K562 (cell line): ENCODE measurements around the gene HLA-DOA. TPM values are rescaled to one million over a fixed set of nuclear protein-coding genes. Genes with fewer than 3 reads are reported as not detected.

Experiments
- AFF4 ChIP-seq: sonication (generic); formaldehyde crosslinking; IDR thresholded peaks from 2 replicates; pipeline ENCODE4 v1.8.0; 2023; ENCODE audit warnings: mild to moderate bottlenecking, missing genetic modification reagents
- ATF7 ChIP-seq: fragments of 450-650 bp; IDR thresholded peaks from 2 replicates; pipeline ENCODE4 v1.7.1; 2014; ENCODE audit warnings: mild to moderate bottlenecking, moderate library complexity
- CCAR2 ChIP-seq: fragments of 200-400 bp; formaldehyde crosslinking; IDR thresholded peaks from 2 replicates; pipeline ENCODE4 v1.6.1; 2017; ENCODE audit warnings: mild to moderate bottlenecking, low read depth, low read length
- ESRRA ChIP-seq: fragments of 450-650 bp; IDR thresholded peaks from 2 replicates; pipeline ENCODE4 v1.6.1; 2014; ENCODE audit warnings: low read depth, mild to moderate bottlenecking, moderate library complexity, borderline replicate concordance
- ETV1 ChIP-seq: fragments of 450-650 bp; conservative IDR thresholded peaks from 2 replicates; pipeline ENCODE4 v1.6.1; 2016; ENCODE audit warnings: missing genetic modification characterization, control low read depth, low read depth, missing compliant biosample characterization
- ETV6 ChIP-seq, 3 experiments: fragments of 150-350 bp in 1 of 3; sonication (generic) in 1 of 3; formaldehyde crosslinking in 1 of 3; IDR thresholded peaks; 2 replicates each; pipeline versions ENCODE4 v1.6.1 to v1.8.0; 2014 to 2022; ENCODE audit warnings: borderline replicate concordance in 2 of 3, low read depth in 2 of 3, antibody characterized with exemption in 1 of 3, low read length in 1 of 3, mild to moderate bottlenecking in 1 of 3, missing genetic modification reagents in 1 of 3
- FOXM1 ChIP-seq, 2 experiments: fragments of 450-650 bp in 1 of 2; sonication (generic) in 1 of 2; formaldehyde crosslinking in 1 of 2; IDR thresholded peaks; 2 replicates each; pipeline versions ENCODE4 v1.6.1 to v1.9.0; 2017 to 2022; ENCODE audit warnings: low read depth in 2 of 2, mild to moderate bottlenecking in 2 of 2, missing genetic modification reagents in 1 of 2, moderate library complexity in 1 of 2
- HDAC2 ChIP-seq: fragments of 450-650 bp; IDR thresholded peaks from 2 replicates; pipeline ENCODE4 v1.6.1; 2016; ENCODE audit warnings: mild to moderate bottlenecking
- HMGN3 ChIP-seq: IDR thresholded peaks from 2 replicates; pipeline ENCODE4 v1.6.1; 2011; ENCODE audit warnings: borderline replicate concordance, low read depth, mild to moderate bottlenecking, mixed read lengths, low read length; ENCODE audit not compliant: insufficient read length; ENCODE audit errors: extremely low read depth
- RBFOX2 ChIP-seq: fragments of 200-400 bp; formaldehyde crosslinking; IDR thresholded peaks from 2 replicates; pipeline ENCODE4 v1.6.1; 2017; ENCODE audit warnings: low read depth, mild to moderate bottlenecking, low read length, moderate library complexity
- REST ChIP-seq, 2 experiments: fragments of 450-650 bp; formaldehyde crosslinking in 1 of 2; IDR thresholded peaks; 2 replicates each; pipeline versions ENCODE4 v1.4.0 to v1.6.1; 2014 to 2020; ENCODE audit warnings: mild to moderate bottlenecking in 2 of 2, borderline replicate concordance in 1 of 2, low read depth in 1 of 2
- SMARCE1 ChIP-seq: fragments of 450-650 bp; IDR thresholded peaks from 2 replicates; pipeline ENCODE4 v1.7.1; 2016; ENCODE audit warnings: mild to moderate bottlenecking
- ZFP36 ChIP-seq: fragments of 150-350 bp; IDR thresholded peaks from 2 replicates; pipeline ENCODE4 v1.6.1; 2018; ENCODE audit warnings: low read length, low read depth; ENCODE audit not compliant: partially characterized antibody
- polyA plus RNA-seq, 8 experiments: library from polyadenylated mRNA; depleted of rRNA in 4 of 8; stranded (reverse) in 5 of 8; unstranded in 3 of 8; fragments of >200 nt; fragmentation: Nextera tagmentation in 2 of 8; fragmentation: Illumina TruSeq in 1 of 8; extraction: Ambion mirVana in 2 of 8; extraction: Trizol in 1 of 8; gene quantifications; 2 replicates each; pipeline versions ENCODE4 v1.2.1 to v1.2.3, GENCODE V29; 2011 to 2014; ENCODE audit warnings: inconsistent platforms in 1 of 8, missing spikeins in 1 of 8
- total RNA-seq, 7 experiments: library from RNA; depleted of rRNA in 6 of 7; stranded (reverse); fragments of >200 nt in 6 of 7; fragmentation: Illumina TruSeq in 2 of 7; extraction: Trizol in 2 of 7; gene quantifications; 2 replicates each; pipeline versions ENCODE4 v1.2.1 to v1.2.3, GENCODE V29; 2011 to 2021; ENCODE audit warnings: low replicate concordance in 1 of 7

Gene HLA-DOA
- total and polyA plus RNA-seq, 9 of the 15 experiments (the other 6 are each of a cell fraction or from before 2014, with no cell fraction given), result 0.07 TPM; not detected in 8

- TF ChIP-seq ESRRA (peak; percentile 52; the same call in 1 of the 2 replicates), REST (IDR thresholded peaks at IDR 0.05; ENCODE audit: borderline replicate concordance) (no peak; the same call in 1 of the 2 replicates), REST (CRISPR knock-in tag; IDR thresholded peaks at IDR 0.05; ENCODE audit: low read depth) (peak; percentile 29; the same call in 1 of the 2 replicates), CCAR2 (peak; percentile 91; the same call in 1 of the 2 replicates), ETV6 (IDR thresholded peaks at IDR 0.05; ENCODE audit: borderline replicate concordance in 1 of 2, low read depth in 2 of 2, low read length in 1 of 2) (0 out of 4 replicates have a peak, but pooled peaks of 1 of the 2 experiments have one; percentile 12), ETV6 (CRISPR knock-in tag; IDR thresholded peaks at IDR 0.05; ENCODE audit: borderline replicate concordance) (no peak; the same call in 1 of the 2 replicates), ZFP36 (peak; percentile 26), ETV1 (tag) (peak; percentile 28; the same call in 1 of the 2 replicates), HDAC2 (peak; percentile 76), AFF4 (CRISPR knock-in tag) (peak; percentile 97; the same call in 1 of the 2 replicates), ATF7 (peak; percentile 100), HMGN3 (peak; percentile 28), FOXM1 (IDR thresholded peaks at IDR 0.05; ENCODE audit: low read depth) (no peak), FOXM1 (CRISPR knock-in tag; IDR thresholded peaks at IDR 0.05; ENCODE audit: low read depth) (peak; percentile 82; the same call in 1 of the 2 replicates), SMARCE1 (peak; percentile 59; the same call in 1 of the 2 replicates), RBFOX2 (peak; percentile 95)
Observed at GRCh38 chr6:32971581-32972352, 37.6 kb downstream of the HLA-DOA start (continued).
